GM12873 (cell line): ENCODE measurements around the gene TBC1D16.

Source experiments
- TF ChIP-seq, protein P1 (sequence below): IDR thresholded peaks from 2 replicates; pipeline ENCODE4 v1.5.1; 2012; ENCODE audit warnings: low read depth, mild to moderate bottlenecking, moderate library complexity, low read length, control low read depth; ENCODE audit not compliant: insufficient read depth; ENCODE audit errors: missing control alignments

The TBC1D16 gene

DNA sequence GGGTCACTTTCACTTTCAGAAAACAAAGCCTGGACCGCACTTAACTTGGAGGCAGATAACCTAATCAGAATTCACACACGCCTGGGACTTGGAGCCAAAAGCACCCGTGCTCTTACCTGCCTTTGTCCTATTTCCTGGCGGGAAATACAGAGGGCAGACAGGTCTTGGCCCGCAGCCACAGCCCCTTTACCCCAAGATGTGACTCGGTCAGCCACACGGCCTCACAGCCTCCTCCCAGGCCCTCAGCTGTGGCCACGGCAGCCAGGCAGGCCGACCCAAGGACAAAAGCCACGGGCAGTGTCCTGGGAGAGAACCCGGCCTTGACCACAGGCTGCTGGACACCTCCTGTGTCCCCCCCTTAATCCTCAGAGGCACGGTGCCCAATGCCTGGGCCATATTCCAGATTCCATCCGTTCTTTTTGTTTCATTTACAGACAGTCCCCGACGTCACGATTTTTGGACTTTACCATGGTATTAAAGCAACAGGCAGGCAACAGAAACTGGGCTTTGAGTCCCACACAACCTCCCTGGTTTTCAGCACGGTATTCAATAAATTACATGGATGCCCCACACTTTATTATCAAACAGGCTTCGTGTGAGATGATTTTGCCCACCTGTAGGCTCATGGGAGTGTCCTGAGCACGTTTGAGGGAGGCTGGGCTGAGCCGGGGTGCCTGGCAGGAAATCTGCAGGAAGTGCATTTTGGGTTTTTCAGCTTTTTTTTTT lies 35.6 kb upstream of the TBC1D16 start:
- TF ChIP-seq, protein P1, sequence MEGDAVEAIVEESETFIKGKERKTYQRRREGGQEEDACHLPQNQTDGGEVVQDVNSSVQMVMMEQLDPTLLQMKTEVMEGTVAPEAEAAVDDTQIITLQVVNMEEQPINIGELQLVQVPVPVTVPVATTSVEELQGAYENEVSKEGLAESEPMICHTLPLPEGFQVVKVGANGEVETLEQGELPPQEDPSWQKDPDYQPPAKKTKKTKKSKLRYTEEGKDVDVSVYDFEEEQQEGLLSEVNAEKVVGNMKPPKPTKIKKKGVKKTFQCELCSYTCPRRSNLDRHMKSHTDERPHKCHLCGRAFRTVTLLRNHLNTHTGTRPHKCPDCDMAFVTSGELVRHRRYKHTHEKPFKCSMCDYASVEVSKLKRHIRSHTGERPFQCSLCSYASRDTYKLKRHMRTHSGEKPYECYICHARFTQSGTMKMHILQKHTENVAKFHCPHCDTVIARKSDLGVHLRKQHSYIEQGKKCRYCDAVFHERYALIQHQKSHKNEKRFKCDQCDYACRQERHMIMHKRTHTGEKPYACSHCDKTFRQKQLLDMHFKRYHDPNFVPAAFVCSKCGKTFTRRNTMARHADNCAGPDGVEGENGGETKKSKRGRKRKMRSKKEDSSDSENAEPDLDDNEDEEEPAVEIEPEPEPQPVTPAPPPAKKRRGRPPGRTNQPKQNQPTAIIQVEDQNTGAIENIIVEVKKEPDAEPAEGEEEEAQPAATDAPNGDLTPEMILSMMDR, result no peak

DNA sequence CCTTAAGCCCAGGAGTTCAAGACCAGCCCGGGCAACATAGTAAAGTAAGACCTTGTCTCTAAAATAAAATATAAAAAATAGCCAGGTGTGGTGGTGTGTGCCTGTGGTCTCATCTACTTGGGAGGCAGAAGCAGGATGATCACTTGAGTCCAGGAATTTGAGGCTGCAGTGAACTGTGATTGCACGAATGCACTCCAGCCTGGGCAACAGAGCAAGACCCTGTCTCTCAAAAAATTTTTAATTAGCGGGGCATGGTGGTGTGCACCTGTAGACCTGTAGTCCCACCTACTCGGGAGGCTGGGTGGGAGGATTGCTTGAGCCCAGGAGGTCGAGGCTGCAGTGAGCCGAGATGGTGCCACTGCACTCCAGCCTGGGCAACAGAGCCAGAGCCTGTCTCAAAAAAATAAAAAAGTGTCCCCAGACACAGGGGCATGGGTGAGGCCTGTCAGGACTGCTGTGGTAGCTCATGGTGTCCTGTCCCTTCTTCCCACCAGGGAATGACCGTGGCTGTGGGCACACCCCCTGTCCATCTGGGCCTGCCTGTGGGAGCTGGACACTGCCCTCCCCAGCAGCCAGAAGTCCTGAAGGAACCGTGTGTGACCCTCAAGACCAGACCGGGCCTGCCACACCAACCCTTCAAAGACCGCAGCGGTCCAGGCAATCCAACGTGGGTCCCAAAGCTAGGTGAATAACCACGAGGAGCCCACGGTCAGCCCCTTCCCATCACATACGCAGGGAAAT lies 34.9 kb upstream of the TBC1D16 start:
- TF ChIP-seq, protein P1, result no peak

DNA sequence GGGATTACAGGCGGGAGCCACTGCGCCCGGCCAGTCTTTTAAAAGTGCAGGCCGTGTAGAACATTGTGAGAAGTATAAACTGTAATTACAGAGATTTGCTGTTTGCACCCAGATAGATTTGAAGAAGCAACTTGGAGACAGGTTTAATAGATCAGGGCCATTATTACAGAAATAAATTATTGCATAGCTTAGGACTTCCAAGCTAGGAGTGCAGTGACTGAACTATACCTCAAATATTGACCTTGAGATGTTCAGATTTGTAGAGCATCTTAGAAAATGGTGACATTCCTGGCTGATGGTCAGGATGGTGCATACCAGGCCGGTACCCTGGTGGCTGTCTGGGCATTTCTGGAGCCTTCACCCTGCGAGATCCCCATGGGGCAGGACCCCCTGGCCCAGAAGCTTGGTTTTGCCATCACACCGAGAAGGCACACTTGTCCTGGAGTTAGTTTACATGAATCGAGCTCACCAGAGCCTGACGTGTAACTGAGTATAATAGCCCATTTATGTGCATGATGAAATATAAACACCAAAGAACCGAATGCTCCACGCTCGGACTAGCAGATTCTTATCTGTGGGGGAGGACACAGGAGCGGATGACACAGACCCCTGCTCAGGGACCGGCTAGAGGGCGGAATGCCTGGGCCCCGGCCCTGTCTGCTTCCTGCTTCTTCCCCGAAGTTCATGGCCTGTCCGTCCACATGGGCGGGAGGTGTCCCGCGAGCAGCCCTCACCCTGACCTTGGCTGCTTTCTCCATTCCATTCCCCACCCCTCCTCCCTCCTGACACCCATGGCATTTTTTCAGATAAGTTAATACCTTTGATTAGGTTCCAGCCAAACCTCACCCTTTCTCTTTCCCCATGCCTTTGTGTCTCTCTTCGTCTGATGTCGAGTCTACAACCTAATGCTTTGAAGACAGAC lies 32.9 kb upstream of the TBC1D16 start:
- TF ChIP-seq, protein P1, result no peak

DNA sequence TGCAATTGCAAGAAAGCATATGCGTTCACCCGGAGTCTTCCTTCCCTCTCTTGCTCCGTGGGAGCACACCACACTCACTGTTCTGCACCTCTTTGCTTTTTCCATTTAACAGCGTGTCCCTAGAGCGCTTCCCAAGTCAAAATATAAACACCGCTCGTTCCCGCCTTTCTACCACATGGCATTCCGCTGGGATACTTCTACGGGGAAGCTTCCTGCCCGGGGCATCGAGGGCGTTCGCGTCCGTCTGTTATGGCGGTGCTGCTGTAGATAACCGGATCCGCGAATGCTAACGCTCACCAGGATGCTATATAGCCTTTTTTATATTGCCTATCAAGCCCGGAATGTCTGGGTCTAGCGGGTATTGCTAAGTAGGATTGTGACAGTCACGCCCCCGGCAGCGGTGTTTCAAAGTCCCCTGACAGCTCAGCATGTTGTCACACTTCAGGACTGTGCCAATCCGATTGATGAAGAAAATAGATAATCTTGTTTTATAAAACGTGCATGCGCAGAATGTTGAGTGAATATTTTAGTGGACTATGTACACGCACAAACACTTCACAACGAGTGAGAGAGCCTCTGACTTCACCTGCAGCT lies 31.8 kb upstream of the TBC1D16 start:
- TF ChIP-seq, protein P1, result no peak

DNA sequence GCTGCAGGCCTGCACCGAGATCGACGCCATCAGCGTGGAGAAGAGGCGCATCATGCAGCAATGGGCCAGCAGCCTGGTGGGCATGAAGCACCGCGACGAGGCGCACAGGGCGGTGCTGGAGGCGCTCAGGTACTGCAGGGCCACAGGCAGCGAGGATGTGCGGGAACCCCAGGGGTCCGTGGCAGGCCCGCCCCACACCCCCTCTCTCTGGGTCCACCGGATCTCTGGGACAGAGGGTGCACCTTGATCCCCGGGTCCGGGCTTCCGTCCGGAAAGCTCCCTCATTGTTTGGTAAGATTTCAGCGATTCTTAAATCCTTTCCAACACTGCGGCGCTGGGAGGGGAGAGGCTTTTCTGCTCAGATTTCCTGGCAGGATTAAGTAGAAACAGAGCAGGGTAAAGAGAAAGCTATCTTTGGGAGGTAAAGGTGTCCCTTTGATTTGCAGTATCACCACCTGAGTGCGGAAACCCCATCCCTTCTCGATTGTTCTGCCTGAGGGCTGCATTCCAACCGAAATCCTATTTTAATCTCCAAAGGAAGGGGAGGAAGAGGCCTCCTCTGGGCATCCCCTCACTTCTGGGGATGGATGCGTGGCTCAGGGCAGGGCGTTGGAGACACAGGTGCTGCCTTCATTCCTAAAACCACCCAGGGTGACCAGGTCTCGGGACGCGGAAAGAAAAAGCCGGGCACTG lies 30.0 kb upstream of the TBC1D16 start:
- TF ChIP-seq, protein P1, result no peak

DNA sequence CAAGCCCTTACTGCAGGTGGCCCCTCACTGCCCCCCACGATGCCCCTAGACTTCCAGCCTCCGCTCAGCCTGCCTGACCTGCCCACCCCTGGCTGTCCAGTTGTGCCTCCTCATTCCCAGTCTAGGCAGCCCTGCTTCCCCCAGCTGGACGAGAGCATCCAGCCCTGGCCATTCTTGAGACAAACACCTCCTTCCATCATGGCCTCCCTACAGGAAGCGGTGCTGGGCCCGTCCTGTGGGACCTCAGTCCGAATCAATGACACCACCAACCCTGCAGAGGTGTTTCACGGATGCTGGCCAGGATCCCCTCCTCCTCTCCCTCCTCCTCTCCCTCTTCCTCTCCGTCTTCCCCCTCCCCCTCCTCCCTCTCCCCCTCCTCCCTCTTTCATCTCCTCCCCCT lies 29.0 kb upstream of the TBC1D16 start:
- TF ChIP-seq, protein P1, result no peak
